HG03432 (cell line): ENCODE data around the gene GZMM.

Experiments
- ATAC-seq: cut with Tn5 transposase; IDR thresholded peaks from one replicate; pipeline ENCODE4 v1.9.1; 2021; ENCODE audit warnings: mild to moderate bottlenecking, moderate library complexity; ENCODE audit not compliant: unreplicated experiment

The GZMM gene

DNA sequence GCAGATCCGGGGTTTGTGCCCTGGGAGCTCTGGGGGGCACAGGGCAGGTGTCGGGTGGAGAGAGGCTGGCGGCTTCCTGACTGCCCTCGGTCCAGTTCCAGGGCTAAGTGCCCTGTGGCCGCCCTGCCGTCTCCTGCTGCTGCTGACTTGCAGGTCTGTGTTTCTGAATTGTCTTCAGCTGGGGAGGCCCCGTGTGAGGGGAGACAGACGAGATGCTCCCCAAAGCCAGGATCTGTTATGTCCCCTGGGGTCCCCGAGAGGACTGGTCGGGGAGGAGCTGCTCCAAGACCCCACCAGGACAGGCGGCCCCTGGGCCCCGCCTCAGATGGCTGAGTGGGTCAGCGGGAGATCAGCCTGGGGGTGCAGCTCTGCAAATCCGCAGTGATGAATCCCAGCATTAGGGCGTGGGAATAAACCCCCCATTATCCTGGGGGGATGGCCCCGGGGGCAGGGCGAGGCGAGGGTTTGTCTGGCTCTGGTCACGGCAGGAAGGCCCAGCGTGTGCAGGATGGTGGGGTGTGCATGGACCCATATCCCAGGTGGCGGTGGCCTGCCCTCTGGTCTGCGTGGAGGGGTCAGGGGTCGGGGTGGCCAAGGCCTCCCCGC, 50.5 kb downstream of the GZMM start:
- ATAC-seq = no peak

DNA sequence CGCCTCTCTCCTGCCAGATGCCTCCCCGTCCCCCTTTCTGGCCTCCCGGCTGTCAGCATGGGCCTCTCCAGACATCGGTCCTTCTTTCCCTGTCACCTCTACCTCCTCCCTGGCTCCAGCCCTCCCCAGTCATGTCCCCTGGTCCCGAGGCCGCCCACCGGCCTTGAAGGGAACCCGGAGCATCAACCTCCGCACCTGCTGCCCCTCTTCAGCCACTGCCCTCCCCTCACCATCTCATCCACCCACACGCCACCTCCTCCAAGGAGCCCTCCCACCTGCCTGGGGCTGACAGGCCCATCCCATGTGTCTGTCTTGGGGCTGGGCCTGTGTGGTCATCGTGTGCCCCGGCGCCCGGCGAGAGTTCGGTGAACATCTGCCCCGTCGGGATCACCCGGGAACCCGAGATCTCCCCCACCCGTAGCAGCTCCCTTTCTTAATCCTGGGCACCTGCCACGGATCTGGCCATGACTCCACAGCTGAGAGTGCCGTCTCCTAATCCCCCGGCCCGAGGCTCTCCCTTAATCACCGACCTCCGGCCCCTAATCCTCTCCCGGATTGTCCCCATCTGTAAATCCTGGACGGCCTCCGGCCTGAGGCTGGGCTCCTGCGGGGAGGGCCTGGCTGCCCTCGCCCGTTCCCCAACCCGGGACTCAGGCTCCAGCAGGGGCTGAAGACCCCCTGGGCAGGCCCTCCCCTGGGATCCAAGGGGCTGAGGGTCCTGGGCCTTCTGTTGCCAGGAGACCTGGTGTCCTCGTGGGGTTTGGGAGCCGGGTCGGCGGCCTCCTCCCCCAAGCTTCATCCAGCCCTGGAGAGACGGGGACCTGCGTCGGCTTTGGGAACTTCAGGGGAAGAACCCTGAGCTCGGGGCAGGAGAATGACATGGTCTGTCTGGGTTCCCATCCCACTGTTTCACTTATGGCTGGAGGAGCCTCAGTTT, 51.7 kb downstream of the GZMM start:
- no peak for ATAC-seq

DNA sequence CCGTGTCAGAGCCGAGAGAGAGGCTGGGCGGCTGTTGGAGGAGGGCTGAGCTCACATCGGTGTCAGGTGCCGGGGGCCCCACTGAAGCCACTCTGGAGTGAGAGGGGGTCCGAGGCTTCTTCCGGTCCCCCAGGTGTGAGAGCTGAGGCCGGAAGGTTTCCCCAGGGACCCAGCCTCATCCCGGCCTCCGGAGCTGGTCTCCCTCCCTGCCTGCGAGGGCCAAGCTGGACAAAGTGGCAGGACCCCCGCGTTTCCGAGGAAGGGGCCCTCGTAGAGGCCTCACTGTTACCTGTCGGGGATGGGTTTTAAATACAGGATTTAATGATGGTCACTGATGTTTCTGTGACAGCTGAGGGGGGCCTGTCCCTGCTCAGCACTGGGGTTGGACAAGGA, 52.4 kb downstream of the GZMM start:
- no peak for ATAC-seq

DNA sequence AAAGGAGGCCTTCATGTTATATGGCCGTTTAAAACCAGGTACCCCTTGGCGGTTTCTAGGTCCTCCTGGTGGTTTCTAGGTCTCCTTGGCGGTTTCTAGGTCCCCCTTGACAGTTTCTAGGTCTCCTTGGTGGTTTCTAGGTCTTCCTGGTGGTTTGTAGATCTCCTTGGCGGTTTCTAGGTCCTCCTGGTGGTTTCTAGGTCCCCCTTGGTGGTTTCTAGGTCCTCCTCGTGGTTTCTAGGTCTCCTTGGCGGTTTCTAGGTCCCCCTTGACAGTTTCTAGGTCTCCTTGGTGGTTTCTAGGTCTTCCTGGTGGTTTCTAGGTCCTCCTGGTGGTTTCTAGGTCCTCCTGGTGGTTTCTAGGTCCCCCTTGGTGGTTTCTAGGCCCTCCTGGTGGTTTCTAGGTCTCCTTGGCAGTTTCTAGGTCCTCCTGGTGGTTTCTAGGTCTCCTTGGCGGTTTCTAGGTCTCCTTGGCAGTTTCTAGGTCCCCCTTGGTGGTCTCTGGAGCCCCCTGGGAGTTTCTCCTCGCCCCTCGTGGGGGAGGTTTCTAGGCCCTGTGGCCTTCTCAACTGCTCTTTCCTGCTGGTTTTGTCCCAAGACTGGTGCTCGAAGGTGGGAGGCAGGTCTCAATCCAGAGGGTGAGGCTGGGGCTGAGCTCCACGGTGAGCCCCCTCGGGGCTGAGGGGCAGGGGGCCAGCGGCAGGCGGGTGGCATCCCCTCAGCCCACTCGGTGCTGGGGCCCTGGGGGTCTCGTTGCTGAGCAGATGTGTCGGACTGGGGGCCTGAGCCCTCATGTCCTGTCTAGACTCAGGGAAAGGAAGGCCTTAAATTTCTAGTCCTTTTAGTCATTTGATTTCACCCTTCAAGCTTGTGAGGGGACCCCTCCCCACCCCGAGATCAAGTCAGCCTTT, 53.8 kb downstream of the GZMM start:
- ATAC-seq = no peak
